GM19463 (cell line): ENCODE data around the gene KIF18A.
"Not testable (repeated sequence)": the region's sequence is repeated elsewhere in the genome, so short reads cannot be mapped to it uniquely, and the experiment has no call there.

ENCODE experiments used
- ATAC-seq: cut with Tn5 transposase; IDR thresholded peaks from one replicate; pipeline ENCODE4 v1.9.1; 2021; ENCODE audit warnings: mild to moderate bottlenecking, moderate library complexity; ENCODE audit not compliant: unreplicated experiment

KIF18A gene

GRCh38 chr11:28107191-28107749, 686 bp downstream of the KIF18A start:
- no peak for ATAC-seq

- ATAC-seq = no peak
Observed at GRCh38 chr11:28106353-28107043, 1.5 kb downstream of the KIF18A start.

GRCh38 chr11:28105869-28106268, 2.1 kb downstream of the KIF18A start:
- no peak for ATAC-seq

GRCh38 chr11:28104984-28105383, 3.0 kb downstream of the KIF18A start:
- no peak for ATAC-seq

- ATAC-seq = no peak
Observed at GRCh38 chr11:28104425-28104824, 3.5 kb downstream of the KIF18A start.

- not testable (repeated sequence) for ATAC-seq
Observed at GRCh38 chr11:28102300-28102699, 5.7 kb downstream of the KIF18A start.

- ATAC-seq = no peak
Observed at GRCh38 chr11:28100665-28101064, 7.3 kb downstream of the KIF18A start.

- ATAC-seq = no peak
Observed at GRCh38 chr11:28099715-28100114, 8.2 kb downstream of the KIF18A start.

GRCh38 chr11:28098257-28098656, 9.7 kb downstream of the KIF18A start:
- ATAC-seq = no peak

- ATAC-seq = no peak
Observed at GRCh38 chr11:28092786-28093185, 15.2 kb downstream of the KIF18A start.

- ATAC-seq = no peak
Observed at GRCh38 chr11:28090052-28090749, 17.8 kb downstream of the KIF18A start.

GRCh38 chr11:28089378-28089777, 18.6 kb downstream of the KIF18A start:
- ATAC-seq = no peak

GRCh38 chr11:28087693-28088092, 20.3 kb downstream of the KIF18A start:
- not testable (repeated sequence) for ATAC-seq

GRCh38 chr11:28087192-28087591, 20.8 kb downstream of the KIF18A start:
- not testable (repeated sequence) for ATAC-seq

- no peak for ATAC-seq
Observed at GRCh38 chr11:28086569-28086968, 21.4 kb downstream of the KIF18A start.

- ATAC-seq = no peak
Observed at GRCh38 chr11:28083118-28083517, 24.8 kb downstream of the KIF18A start.

- no peak for ATAC-seq
Observed at GRCh38 chr11:28077521-28077920, 30.4 kb downstream of the KIF18A start.

GRCh38 chr11:28072321-28072720, 35.6 kb downstream of the KIF18A start:
- ATAC-seq = no peak

GRCh38 chr11:28071305-28071704, 36.7 kb downstream of the KIF18A start:
- no peak for ATAC-seq

GRCh38 chr11:28058333-28058732, 49.6 kb downstream of the KIF18A start:
- ATAC-seq = no peak

- ATAC-seq = no peak
Observed at GRCh38 chr11:28054821-28055220, 53.1 kb downstream of the KIF18A start.
